GM10266 (cell line): Measurements from ENCODE around the gene PCAT7.
"Not testable (repeated sequence)": the region's sequence is repeated elsewhere in the genome, so short reads cannot be mapped to it uniquely, and the experiment has no call there.

Experiments
- DNase-seq: peaks from one replicate; pipeline ENCODE4 v3.0.0; 2012; ENCODE audit errors: extremely low spot score
- TF ChIP-seq, protein P1 (sequence below): IDR thresholded peaks from 2 replicates; pipeline ENCODE4 v1.5.1; 2012; ENCODE audit warnings: mild to moderate bottlenecking, low read depth; ENCODE audit not compliant: control insufficient read depth, insufficient read depth; ENCODE audit errors: missing control alignments

Gene PCAT7

DNA sequence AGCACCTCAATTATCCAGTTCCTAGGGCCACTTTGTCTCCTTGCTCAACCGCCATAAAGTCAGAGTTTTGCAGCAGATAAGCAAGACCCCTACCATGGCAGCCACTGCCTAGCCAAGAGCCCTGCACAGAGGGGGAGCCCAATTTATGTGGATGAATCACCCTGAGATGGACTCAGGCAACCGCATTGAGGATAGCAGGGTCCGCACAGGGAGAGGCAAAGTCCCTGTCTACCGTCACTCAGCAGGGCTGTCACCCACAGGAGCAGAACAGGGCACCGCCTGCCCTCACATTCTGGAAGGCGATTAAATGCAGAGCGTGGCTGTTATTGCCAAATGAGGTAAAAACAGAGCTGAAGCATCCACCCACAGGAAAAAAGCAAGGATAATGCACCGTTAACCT, 37.0 kb downstream of the PCAT7 start:
- TF ChIP-seq, protein P1, sequence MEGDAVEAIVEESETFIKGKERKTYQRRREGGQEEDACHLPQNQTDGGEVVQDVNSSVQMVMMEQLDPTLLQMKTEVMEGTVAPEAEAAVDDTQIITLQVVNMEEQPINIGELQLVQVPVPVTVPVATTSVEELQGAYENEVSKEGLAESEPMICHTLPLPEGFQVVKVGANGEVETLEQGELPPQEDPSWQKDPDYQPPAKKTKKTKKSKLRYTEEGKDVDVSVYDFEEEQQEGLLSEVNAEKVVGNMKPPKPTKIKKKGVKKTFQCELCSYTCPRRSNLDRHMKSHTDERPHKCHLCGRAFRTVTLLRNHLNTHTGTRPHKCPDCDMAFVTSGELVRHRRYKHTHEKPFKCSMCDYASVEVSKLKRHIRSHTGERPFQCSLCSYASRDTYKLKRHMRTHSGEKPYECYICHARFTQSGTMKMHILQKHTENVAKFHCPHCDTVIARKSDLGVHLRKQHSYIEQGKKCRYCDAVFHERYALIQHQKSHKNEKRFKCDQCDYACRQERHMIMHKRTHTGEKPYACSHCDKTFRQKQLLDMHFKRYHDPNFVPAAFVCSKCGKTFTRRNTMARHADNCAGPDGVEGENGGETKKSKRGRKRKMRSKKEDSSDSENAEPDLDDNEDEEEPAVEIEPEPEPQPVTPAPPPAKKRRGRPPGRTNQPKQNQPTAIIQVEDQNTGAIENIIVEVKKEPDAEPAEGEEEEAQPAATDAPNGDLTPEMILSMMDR = no peak
- DNase-seq = no peak

DNA sequence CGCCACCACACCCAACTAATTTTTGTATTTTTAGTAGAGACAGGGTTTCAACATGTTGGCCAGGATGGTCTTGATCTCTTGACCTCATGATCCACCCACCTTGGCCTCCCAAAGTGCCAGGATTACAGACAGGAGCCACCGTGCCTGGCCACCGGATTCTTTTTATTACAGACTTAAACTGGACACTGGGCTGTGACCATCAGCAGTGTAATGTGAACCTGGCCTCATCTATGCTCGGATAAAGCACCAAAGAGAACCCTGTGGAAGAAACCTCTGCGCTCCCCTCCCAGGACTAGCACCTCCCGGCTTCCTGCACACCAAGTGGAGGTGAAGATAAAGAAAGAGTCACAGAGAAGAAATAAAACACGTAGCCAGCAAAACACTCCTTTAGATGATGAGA, 37.8 kb downstream of the PCAT7 start:
- DNase-seq = not testable (repeated sequence)

DNA sequence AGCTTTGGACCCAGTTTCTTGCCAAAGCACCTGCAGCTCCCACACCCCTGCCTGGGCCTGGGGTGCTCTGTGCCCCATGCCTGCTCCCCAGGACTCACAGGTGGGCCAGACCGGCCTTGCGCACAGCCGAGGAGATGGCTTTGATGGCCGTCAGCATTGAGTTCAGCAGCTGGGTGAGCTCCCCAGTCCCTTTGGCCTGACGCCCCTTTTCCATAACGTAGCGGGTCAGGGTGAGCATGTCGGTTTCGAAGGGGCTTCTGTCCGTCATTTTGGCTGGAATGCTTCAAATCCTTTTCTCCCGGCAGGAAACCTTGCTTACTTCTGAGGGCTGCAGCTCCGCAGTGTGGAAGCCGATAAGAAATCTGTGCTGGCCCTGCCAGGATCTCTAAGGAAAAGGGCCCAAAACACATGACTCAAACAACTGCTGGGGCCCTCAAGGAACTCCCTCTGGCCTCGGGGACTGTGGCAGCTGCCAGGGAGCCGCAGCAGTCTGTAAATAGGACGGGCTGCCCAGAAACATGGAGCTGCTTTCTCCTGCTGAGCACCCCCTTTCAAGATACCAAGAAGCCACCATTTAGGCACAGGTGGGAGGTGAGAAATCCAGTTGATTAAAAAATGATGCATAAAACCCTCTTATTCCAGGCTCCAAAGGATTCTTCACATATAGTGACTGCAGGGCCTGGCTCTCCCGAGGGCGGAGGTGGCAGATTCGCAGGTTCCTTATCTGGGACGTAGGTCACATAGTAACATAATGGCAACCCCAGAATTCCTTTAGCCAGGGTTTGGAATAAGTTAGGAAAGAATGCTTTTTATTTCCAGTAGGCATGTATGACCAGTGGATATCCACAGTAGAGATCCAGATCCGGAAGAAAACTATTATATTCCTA, 38.8 kb downstream of the PCAT7 start, which contains the start of gene FBP2:
TSS of gene FBP2 (minus strand) at position 366 of the 887 bp plus-strand sequence. CDS start at position 268, 98 bp downstream.
- no peak for DNase-seq
- TF ChIP-seq, protein P1 = no peak

DNA sequence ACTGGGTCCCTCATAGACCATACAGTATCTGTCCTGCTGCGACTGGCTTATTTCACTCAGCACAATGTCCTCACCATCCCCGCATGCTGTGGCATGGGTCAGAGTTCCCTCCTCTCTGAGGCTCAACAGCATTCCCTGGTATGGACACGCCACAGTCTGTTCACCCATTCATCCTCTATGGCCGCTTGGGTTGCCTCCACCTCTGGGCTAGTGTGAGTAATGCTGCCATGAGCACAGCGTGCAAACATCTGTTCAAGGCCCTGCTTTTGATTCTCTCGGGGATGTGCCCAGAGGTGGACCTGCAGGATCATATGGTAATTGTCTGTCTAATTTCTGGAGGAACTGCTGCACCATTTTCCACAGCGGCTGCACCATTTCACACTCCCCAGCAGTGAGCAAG, 44.2 kb downstream of the PCAT7 start:
- no peak for DNase-seq
- TF ChIP-seq, protein P1 = no peak

DNA sequence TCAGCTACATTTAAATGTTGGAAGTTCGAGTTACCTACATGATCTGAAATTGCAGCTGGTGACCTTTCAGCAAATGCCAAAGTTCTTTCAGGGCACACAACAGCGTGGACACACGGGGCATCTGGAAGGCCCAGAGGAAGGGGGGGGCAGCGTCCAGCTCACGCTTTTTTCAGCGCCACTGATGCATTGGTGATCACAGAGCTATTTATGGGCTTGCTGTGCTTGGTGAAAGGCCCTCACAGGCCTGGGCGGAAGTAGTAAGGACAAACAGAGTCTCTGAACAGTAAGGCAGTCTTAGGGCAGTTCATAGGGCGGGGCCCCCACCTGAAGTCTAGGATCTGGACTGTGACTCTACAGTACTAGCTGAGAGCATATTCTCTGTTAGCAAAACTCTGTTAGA, 45.4 kb downstream of the PCAT7 start:
- DNase-seq = no peak
- TF ChIP-seq, protein P1 = no peak

GRCh38 chr9:94600715-94601114, 45.8 kb downstream of the PCAT7 start:
- TF ChIP-seq, protein P1 = no peak
- DNase-seq = no peak

GRCh38 chr9:94602666-94603065, 47.8 kb downstream of the PCAT7 start:
- TF ChIP-seq, protein P1 = no peak

More at GRCh38 chr9:94602666-94603065, 47.8 kb downstream of the PCAT7 start:
- DNase-seq = no peak
